ENCODE results near the gene ABCA4. TPM values are rescaled to one million over a fixed set of nuclear protein-coding genes. Genes with fewer than 3 reads are reported as not detected.

The ABCA4 gene
- total and polyA plus RNA-seq, 5 experiments from 2014 or later = not detected

GRCh38 chr1:94143173-94143808 is 22.3 kb upstream of the ABCA4 start:
- ATAC-seq (no peak), DNase-seq (no peak)
- Mint-ChIP-seq H3K9me3 (peaks cover 0 to 3% (median 0%) of the 10 kb centered on the region in 9 donors), H3K27me3 (no peaks in the 10 kb centered on the region), H3K36me3 (no peaks in the 10 kb centered on the region), H3K4me3 (no peak overlapping the region), H3K27ac (no peak overlapping the region), H3K4me1 (no peaks in the 10 kb centered on the region)
- POLR2A ChIA-PET = no interaction called here

- Mint-ChIP-seq H3K27ac (no peak overlapping the region), H3K9me3 (peaks cover 0 to 4% (median 0%) of the 10 kb centered on the region in 9 donors), H3K4me3 (no peak overlapping the region), H3K4me1 (no peaks in the 10 kb centered on the region), H3K27me3 (no peaks in the 10 kb centered on the region), H3K36me3 (no peaks in the 10 kb centered on the region)
- DNase-seq (no peak), ATAC-seq (no peak)
- POLR2A ChIA-PET = no interaction called here
These were observed 21.6 kb upstream of the ABCA4 start for GRCh38 chr1:94142583-94142982.

DNA sequence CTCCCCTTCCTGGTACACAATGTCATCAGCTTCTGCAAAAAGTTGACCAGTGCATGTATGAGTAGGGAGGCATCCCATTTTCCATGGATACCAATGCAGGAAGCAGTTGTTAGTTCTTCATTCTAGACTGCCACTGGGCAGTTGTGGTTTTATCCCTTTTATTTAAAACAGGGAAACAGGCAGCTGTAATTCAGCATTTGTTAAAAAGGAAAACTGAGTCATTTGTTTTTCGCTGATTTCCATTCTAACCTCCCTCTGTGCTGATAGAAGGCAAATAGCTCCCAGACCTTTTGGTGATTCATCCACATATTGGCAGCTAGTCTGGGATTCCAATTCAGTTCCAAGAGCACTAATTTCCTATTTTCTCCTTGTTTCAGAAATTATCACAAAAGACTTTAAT is 21.1 kb upstream of the ABCA4 start:
- Mint-ChIP-seq H3K27me3 (peaks cover 0 to under 1% (median 0%) of the 10 kb centered on the region in 5 donors), H3K4me3 (no peak overlapping the region), H3K27ac (no peak overlapping the region), H3K36me3 (no peaks in the 10 kb centered on the region), H3K4me1 (no peaks in the 10 kb centered on the region), H3K9me3 (peaks cover 0 to 4% (median 0%) of the 10 kb centered on the region in 9 donors)
- ATAC-seq (no peak), DNase-seq (no peak)
- POLR2A ChIA-PET = no interaction called here

GRCh38 chr1:94132111-94132510 is 11.2 kb upstream of the ABCA4 start:
- H3K9me3 Mint-ChIP-seq = peaks cover 0 to 14% (median 9%) of the 10 kb centered on the region in 9 donors
- ATAC-seq = no peak
- H3K27me3 Mint-ChIP-seq = peaks cover 4 to 15% (median 9%) of the 10 kb centered on the region in 5 donors
- H3K4me1 Mint-ChIP-seq = no peaks in the 10 kb centered on the region
- no peak overlapping the region for H3K27ac Mint-ChIP-seq
- no peak for DNase-seq
- POLR2A ChIA-PET = no interaction called here
- peaks cover 0 to 9% (median 2%) of the 10 kb centered on the region in 3 donors for H3K36me3 Mint-ChIP-seq
- no peak overlapping the region for H3K4me3 Mint-ChIP-seq

- Mint-ChIP-seq H3K27ac (no peak overlapping the region), H3K4me3 (no peak overlapping the region), H3K36me3 (peaks cover 0 to 9% (median 2%) of the 10 kb centered on the region in 3 donors), H3K4me1 (no peaks in the 10 kb centered on the region), H3K9me3 (peaks cover 0 to 14% (median 8%) of the 10 kb centered on the region in 9 donors), H3K27me3 (peaks cover 2 to 12% (median 4%) of the 10 kb centered on the region in 5 donors)
- POLR2A ChIA-PET = no interaction called here
- ATAC-seq = no peak
- DNase-seq = no peak
These were observed 10.1 kb upstream of the ABCA4 start for GRCh38 chr1:94130851-94131595.

GRCh38 chr1:94126651-94127050 is 5.7 kb upstream of the ABCA4 start:
- no peaks in the 10 kb centered on the region for H3K9me3 Mint-ChIP-seq
- no peak overlapping the region for H3K27ac Mint-ChIP-seq
- ATAC-seq (no peak), DNase-seq (no peak)
- no peaks in the 10 kb centered on the region for H3K36me3 Mint-ChIP-seq
- peaks cover 0 to 5% (median 2%) of the 10 kb centered on the region in 5 donors for H3K27me3 Mint-ChIP-seq
- POLR2A ChIA-PET = no interaction called here
- no peak overlapping the region for H3K4me3 Mint-ChIP-seq
- H3K4me1 Mint-ChIP-seq = no peaks in the 10 kb centered on the region

DNA sequence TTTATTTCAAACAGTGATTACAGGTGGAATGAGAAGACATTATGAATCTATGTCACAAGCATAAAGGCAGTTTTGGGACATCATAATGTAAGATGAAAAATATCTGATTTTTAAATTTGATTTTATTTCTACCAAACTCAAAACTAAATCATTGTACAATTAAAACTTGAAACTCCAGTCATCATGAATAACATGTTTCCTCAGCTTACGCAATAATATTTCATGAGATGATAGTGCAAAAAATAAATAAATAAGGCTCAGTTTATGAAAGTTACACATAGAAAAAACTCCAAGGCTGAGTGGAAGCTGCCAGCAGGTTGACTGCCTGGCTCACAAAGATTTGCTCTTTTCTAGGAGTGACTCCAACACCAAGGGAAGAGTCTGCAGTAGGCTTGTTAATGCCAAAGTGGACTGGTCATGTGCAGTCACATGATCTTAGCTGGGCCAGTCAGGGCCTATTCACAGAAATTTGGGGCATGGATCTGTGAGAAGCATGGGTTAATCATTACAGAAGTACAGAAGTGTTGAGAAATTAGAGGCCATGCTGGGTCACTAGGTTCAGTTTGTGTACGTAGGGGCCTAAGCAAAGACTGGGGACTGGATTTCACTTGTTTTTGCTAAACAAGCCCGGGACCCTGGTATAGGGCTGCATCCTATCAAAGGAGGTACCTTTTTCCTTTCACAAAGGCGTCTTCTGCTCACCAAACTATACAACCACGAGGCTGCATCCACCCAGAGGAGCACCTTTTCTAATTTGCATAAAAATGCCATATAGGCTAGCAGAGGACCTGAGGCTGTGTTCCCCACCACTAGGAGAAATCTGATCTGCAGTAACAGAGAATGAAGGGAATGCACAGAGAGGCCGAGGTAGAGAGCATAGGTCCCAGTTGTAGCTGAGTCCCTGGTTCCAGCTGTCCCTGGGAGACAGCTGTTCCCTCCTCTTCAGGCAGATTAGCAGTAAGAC is 4.9 kb upstream of the ABCA4 start:
- POLR2A ChIA-PET = no interaction called here
- Mint-ChIP-seq H3K9me3 (no peaks in the 10 kb centered on the region), H3K27ac (no peak overlapping the region), H3K4me3 (no peak overlapping the region), H3K36me3 (no peaks in the 10 kb centered on the region), H3K27me3 (peaks cover 0 to 5% (median 2%) of the 10 kb centered on the region in 5 donors), H3K4me1 (no peaks in the 10 kb centered on the region)
- no peak for ATAC-seq
- no peak for DNase-seq

DNA sequence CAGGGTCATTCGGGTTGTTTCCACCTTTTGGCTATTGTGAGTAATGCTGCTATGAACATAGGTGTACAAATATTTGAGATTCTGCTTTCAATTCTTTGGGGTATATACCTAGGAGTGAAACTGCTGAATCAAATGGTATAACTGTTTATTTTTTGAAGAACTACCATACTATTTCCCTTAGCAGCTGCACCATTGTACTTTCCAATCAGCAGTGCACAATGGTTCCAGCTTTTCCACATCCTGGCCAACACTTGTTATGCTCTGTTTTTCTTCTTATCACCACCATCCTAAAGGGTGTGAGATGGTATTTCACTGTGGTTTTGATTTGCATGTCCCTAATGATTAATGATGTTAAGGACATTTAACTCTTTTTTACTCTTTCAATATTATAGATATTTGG is 3.6 kb upstream of the ABCA4 start:
- H3K4me1 Mint-ChIP-seq = no peaks in the 10 kb centered on the region
- DNase-seq = no peak
- H3K27me3 Mint-ChIP-seq = peaks cover 0 to 5% (median 3%) of the 10 kb centered on the region in 5 donors
- POLR2A ChIA-PET = no interaction called here
- H3K9me3 Mint-ChIP-seq = no peaks in the 10 kb centered on the region
- H3K36me3 Mint-ChIP-seq = no peaks in the 10 kb centered on the region
- no peak overlapping the region for H3K4me3 Mint-ChIP-seq
- ATAC-seq = no peak
- no peak overlapping the region for H3K27ac Mint-ChIP-seq

DNA sequence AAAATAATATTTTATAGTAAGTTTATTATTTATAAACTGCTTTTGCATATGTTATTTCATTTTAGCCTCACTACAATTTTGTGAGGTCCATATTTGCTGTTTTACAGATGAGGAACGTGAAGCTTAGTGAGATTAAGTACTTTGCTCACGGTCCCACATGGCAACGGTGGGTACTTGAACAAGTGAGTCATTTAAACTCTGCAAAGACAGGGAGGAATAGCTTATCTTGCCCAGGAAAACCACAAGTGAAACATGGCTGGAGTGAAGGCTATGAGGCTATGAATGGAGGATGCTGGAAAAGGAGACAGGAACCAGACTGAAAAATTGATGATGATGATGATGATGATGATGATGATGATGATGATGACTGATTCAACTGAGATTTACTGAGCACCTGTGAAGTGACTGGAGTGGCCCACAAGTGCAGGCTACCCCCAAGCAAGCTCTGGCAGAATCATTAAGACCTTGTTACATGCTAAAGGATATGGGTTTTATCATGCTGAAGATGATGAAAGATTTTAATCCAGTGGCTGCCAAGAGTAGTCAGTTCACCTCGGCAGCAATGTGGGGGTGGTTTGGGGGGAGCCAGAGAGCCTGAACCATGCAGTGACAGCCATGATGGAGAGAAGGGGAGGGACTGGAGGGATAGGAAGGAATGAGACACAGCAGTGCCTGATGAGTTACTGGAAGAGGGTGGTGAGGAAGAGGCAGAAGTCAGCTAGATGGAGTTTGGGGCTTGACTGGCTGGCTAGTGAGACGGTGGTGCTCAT is 1.4 kb upstream of the ABCA4 start:
- H3K4me3 Mint-ChIP-seq = no peak overlapping the region
- H3K9me3 Mint-ChIP-seq = no peaks in the 10 kb centered on the region
- no peaks in the 10 kb centered on the region for H3K36me3 Mint-ChIP-seq
- no peak overlapping the region for H3K27ac Mint-ChIP-seq
- ATAC-seq (no peak), DNase-seq (no peak)
- H3K4me1 Mint-ChIP-seq = no peaks in the 10 kb centered on the region
- H3K27me3 Mint-ChIP-seq = peaks cover 0 to 2% (median 0%) of the 10 kb centered on the region in 5 donors
- POLR2A ChIA-PET = no interaction called here

DNA sequence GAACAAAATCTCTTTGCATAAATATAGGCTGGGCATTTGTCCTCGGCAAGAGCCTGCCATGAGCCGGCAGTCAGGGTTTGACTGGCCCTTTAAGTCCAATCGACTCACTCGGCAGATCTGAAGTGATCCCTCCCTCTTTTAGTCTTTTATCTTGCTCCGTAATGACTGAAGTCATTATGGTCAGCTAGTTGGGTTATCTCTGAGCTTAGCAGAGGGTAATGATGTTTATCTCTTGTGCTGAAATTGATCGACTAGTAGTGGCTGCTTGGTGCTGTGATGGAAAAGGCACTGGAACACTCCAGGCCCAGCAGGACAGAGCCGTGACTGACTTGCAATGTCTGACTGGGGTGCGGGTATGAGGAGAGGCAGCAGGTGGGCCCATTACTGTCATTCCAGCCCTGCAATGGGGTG is 468 bp upstream of the ABCA4 start:
- Mint-ChIP-seq H3K4me3 (no peak overlapping the region), H3K9me3 (no peaks in the 10 kb centered on the region), H3K27ac (no peak overlapping the region), H3K4me1 (no peaks in the 10 kb centered on the region), H3K36me3 (no peaks in the 10 kb centered on the region), H3K27me3 (peaks cover 0 to 2% (median 0%) of the 10 kb centered on the region in 5 donors)
- POLR2A ChIA-PET = no interaction called here
- DNase-seq (no peak), ATAC-seq (no peak)

GRCh38 chr1:94120570-94120901 is 412 bp downstream of the ABCA4 start:
- POLR2A ChIA-PET = no interaction called here
- Mint-ChIP-seq H3K27ac (no peak overlapping the region), H3K4me1 (no peaks in the 10 kb centered on the region), H3K36me3 (no peaks in the 10 kb centered on the region), H3K27me3 (peaks cover 0 to 2% (median 0%) of the 10 kb centered on the region in 5 donors), H3K4me3 (no peak overlapping the region), H3K9me3 (no peaks in the 10 kb centered on the region)
- DNase-seq = no peak
- no peak for ATAC-seq

GRCh38 chr1:94119796-94120569 is 965 bp downstream of the ABCA4 start:
- no peak for ATAC-seq
- H3K36me3 Mint-ChIP-seq = no peaks in the 10 kb centered on the region
- POLR2A ChIA-PET = no interaction called here
- H3K4me1 Mint-ChIP-seq = no peaks in the 10 kb centered on the region
- H3K4me3 Mint-ChIP-seq = no peak overlapping the region
- H3K9me3 Mint-ChIP-seq = no peaks in the 10 kb centered on the region
- H3K27ac Mint-ChIP-seq = no peak overlapping the region
- no peak for DNase-seq
- peaks cover 0 to 2% (median 0%) of the 10 kb centered on the region in 5 donors for H3K27me3 Mint-ChIP-seq
